Cardiac septum (tissue), 1 donor: Measurements from ENCODE around the gene MCC. TPM values are rescaled to one million over a fixed set of nuclear protein-coding genes. Genes with fewer than 3 reads are reported as not detected.
A peak's percentile ranks its signal among the peaks of the same experiment; 100 is the strongest.

Experiments used
- DNase-seq: peaks from one replicate; pipeline ENCODE4 v3.0.0-alpha.2; 2020; ENCODE audit warnings: low spot score
- intact Hi-C: fragments of 100-400 bp; cut with DNase I; formaldehyde crosslinking; loops from one replicate; pipeline ENCODE4 v1.14.0; 2022
- total RNA-seq: library from RNA; stranded (reverse); fragmentation: NEBNext Ultra II Directional; extraction: Animal tissue kit (Norgen Biotek cat#: 25700); gene quantifications from one replicate; pipeline ENCODE4 v1.2.1, GENCODE V29; 2021
- donor health status: DM: no; HTN: no; CAD: no.

The MCC gene
- total RNA-seq, 1 donor from 2014 or later = 17.7 TPM

DNA sequence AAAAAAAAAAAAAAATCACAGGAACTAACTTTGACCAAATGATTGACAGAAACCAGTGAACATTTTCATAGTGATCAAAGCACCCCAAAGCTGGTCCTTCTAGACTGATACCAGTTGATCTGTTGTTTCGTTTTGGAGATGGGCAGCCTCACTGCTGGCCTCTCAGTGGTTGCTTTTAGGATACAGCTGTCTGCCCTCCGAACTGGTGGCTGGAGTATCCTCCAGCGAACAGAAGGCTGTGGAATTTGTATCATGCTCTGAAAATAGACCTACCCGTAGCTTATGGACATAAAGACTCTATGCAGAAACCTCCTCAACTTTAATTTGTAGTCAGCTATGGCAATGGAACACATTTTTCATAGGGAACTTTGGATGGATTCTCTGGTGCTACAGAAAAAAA lies 462.7 kb downstream of the MCC start:
- intact Hi-C loops = no loop called here
- no peak for DNase-seq

DNA sequence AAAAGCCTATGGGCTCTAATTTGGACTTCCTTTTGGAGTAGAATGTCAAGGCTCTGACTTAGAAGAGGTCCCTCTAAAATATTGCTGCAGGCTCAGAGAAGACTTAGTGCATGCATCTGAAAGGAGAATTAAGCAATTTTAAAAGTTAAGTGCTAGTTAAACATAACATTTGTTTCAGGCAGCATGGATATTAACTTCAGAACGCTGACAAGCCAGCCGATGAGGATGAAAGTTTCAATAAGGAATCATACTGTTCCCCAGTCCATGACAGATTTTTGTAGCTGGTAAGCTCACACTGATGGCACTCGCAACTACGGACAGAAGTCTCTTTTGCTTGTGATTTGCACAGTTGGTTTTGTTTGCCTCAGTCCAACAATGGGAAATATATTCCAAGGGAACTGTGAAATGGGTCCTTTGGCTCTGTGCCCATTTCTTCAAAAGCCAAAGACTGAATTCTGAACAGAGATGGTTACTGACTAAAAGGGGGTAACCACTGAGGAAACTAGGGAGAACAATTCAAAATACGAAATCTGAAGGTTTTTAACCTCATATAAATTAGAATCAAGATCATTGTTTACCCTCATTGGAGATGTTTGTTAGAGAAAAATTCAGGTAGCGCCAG lies 464.1 kb downstream of the MCC start:
- DNase-seq = no peak
- intact Hi-C loops = no loop called here

DNA sequence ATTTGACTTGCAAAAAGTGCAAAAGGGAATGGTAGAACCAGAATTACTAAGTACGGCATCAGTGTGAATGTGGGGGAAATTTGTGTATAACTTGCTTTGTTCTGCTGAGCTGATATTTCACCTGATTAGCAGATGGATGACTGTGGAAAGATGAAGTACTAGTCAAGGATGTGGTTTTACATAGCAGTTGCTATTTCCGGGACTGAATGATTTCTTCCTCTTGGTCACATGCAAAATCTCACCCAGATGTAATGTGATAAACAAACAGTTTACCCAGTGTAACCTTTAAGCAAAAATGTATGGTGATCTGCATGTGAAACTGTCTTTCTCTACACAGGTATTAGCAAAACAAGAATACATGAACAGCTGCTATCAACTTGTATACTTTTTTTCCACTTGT lies 465.6 kb downstream of the MCC start:
- intact Hi-C loops = no loop called here
- DNase-seq = no peak

DNA sequence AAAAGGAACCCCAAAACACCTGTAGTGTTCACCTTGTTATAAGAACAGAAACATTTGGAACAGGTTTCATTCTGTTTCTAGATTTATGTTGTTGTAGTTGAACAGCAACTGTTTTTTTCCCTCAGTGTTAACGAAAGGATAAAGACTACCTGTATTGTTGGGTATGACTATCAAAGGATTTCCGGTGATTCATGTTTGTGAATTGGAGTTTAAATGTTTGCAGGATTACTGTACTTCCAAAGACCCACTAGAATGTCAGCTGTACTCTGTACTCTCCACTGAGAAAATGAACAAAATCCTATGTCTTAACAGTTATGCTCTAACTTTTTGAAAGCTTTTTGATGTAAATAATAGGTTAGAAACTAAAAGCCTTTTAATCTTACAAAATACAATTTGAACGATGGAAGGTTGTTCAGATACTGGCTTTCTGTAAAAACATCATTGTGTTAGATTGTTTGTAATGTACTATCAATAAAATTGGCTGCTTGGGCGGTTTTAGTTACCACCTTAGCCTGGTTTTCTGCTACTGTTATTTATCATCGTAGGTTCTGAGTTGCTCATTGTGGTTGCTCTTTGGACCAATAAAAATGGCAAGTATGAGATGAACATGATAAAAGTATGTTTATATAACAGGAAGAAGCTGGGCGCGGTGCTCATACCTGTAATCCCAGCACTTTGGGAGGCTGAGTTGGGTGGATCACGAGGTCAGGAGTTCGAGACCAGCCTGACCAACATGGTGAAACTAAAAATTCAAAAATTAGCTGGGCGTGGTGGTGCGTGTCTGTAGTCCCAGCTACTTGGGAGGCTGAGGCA lies 467.6 kb downstream of the MCC start:
- DNase-seq = no peak
- intact Hi-C loops = no loop called here

DNA sequence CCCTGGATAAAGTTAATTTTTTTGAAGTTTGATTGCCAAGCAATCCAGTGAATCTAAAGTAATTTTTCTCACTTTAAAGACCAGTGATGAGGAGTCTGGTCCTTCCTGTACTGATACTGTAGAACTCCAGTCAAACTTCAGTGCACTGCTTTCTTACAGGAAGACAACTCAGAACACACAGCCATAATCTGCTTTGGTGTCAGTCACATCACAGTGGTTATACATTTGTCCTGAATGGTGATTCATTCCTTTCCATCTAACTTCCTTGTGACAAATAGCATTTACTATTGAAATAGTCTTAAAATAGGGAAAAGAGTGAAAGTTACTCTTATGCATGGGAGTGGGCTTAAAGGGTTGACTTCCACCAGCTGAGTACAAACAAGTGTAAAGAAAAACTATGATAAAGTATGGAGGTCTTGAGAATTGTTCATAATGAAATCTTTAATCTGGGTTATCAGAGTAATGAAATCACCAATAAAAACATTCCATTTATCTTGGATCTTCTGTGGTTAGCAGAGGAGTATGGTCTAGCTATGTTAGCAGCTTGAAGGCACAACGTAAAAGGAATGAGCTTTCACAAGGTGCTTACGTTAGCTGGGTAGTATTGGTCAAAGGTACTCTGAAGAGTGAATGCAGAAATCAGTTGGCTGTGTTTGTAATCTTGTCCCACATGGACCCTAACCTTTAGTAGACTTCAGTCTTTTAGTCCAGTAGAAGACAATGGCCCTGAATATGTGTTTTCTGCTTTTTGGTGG lies 470.2 kb downstream of the MCC start:
- intact Hi-C loops = no loop called here
- no peak for DNase-seq

DNA sequence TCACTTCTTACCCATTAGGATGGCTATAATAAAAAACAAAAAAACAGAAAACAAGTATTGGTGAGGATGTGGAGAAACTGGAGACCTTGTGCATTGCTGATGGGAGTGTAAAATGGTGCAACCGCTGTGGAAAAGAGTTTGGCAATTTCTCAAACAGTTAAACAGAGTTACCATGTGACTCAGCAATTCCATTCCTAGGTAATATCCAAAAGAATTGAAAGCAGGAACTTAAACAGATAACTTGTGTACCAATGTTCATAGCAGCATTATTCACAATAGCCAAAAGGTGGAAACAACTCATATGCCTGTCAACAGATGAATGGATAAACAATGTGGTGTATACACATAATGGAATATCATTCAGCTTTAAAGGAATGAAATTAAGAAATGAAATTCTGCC lies 482.8 kb downstream of the MCC start:
- no peak for DNase-seq
- intact Hi-C loops = no loop called here

DNA sequence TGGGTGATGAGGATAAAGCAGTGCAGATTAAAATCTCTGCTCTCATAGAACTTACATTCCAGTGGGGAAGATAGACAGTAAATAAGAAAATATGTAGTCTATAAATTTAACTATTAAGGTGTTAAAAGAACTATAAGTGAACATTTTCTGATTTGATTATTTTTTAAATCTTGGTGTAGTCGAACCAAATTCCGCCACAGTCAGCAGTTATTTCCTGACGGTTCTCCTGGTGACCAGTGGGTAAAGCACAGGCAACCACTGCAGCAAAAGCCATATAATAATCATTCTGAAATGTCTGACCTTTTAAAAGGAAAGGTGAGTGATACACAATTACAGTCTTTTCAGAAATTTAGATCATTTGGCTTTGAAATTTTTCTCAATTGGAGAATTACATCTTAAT lies 484.5 kb downstream of the MCC start:
- DNase-seq = no peak
- intact Hi-C loops = no loop called here

DNA sequence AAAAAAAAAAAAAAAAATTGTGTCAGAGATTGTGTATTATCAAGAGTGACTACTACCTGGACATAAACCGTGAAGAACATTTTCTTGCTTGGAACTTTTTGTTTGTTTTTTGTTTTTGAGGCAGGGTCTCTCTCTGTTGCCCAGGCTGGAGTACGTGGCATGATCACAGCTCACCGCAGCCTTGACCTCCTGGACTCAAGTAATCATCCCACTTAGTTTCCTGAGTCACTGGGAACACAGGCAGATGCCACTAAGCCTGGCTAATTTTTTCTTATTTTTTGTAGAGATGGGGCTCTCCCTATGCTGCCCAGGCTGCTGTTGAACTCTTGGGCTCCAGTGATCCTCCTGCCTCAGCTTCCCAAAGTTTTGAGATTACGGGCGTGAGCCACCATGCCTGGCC lies 485.8 kb downstream of the MCC start:
- intact Hi-C loops = no loop called here
- no peak for DNase-seq

DNA sequence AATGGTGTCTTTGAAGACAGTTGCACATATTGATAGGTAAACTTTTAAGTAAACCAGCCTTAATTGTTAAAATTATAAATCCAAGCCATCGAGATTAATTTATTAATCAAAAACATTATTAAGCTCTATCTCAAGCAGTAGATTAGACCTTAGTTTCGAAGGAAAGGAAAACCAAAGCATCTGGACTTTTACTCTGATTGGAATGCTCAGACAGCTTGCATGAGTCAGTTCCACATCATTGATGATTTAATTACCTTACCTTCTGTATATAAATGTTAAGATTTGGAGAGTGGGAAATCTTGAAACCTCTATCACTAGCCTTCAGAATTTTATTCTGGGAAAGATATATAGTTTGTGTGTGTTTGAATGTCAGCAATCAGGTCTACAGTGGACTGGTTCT lies 487.8 kb downstream of the MCC start:
- no peak for DNase-seq
- intact Hi-C loops = no loop called here

DNA sequence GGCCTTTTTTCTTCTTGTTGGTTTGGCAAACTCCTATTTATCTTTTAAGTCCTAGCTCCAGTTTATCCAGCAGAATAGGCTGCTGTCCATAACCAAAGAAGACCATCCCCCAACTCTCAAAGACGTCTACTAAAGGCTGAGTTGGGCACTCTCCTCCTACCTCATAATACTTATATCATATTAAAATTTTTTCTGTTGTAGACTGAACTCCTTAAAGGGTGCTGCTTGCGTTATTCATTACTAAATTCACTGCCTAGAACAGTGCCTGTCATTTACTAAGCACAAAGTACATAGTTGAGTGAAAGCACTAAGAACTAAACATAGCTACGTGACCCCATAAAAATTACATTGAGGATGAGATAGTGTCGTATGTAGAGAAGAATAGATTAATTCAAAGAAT lies 490.0 kb downstream of the MCC start:
- no peak for DNase-seq
- intact Hi-C loops = loop anchor here (5.0 kb wide), 4 partner anchors 39 to 514 kb away; partner anchors contain the start of gene YTHDC2

DNA sequence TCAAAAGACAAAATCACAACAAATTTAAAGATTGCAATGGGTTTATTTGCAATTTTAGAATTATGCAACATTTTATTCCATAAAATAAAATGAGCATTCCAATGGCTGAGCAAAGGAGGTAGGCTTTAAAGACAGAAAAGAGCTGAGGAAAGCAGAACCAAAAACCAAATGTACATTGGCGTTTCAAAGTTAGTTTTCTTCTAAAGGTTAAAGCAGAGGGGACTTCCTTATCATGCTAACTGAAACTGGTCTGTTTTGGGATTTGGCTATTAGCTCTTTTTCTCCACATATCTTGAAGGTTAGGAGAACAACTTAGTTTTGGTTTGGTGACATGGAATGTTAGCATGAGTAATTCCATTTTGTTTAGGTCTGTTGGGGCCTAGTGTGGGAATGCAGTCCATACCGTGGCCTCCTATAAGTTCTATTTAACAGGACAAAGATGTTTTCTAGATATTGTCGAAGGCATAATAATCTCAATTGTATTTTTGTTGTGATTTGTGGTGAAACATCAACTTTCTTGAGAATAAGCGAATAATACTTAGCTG lies 491.4 kb downstream of the MCC start:
- intact Hi-C loops = loop anchor here (5.0 kb wide), 4 partner anchors 40 to 515 kb away; partner anchors contain the start of gene YTHDC2
- no peak for DNase-seq

DNA sequence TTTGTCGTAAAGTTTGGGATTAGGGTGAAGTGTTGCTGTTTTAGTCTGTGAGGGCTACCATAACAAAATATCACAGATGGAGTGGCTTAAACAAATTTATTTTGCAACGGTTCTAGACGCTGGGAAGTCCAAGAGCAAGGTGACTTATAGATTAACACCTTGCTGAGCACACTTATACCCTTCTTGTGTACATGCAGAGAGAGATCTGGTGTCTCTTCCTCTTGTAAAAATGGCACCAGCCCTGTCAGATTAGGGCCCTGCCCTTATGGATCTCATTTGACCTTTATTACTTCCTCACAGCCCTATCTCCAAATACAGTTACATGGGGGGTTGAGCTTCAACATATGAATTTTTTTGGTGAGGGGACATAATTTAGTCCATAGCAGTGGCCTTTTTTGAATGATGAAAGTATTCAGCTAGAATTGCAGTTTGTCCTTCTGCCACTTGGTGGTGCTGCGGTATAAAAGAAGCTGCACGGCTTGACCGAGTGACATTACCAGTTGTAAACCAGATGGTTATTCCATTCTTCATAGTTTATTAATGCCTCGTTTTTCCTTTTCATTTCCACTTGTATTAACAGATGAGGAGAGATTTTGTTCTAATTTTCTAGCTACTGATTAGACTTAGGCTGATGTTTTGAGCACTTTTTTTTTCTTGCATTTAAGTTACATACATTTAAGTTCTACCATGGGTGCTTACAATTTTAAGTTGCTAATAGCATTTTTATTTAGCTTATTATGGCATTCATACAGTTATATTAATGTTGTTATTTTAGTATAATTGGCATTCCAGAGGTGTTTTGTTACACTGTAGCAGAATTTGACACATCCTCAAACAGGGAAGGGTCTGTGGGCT lies 492.3 kb downstream of the MCC start:
- intact Hi-C loops = loop anchor here (2.0 to 5.0 kb wide), 5 partner anchors 41 to 611 kb away; partner anchors contain the start of gene YTHDC2

DNA sequence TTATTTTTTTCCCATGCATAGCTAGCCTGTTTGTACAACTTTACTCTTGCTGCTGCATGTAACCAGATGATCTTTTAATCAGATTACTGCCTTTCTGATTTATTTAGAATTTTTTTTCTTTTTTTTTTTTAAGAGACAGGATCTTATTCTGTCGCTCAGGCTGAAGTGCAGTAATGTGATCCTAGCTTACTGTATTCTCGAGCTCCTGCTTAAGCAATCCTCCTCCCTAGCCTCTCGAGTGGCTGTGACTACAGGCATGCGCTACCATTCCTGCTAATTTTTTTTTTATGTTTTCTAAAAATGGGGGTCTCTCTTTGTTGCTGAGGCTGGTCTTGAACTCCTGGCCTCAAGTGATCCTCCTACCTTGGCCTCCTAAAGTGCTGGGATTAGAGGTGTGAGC lies 502.0 kb downstream of the MCC start:
- intact Hi-C loops = no loop called here
- DNase-seq = no peak

More for the DNA sequence above, 492.3 kb downstream of the MCC start:
- peak; percentile 77 for DNase-seq

DNA sequence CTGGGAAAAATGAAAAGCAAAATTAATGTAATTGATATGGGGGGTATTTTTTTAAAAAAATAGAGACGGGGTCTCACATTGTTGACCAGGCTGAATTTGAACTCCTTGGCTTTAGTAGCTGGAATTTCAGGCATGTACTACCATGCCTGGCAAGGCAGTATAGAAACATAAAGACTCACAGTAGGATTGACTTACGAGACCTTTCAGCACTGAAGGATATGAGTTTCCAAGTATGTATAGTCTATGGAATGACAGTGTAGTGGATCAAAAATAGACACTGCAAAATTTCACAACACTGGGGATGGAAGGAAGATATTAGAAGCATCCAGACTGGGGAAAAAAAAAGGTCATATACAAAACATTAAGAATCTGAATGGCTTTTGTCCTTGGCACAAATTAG lies 504.9 kb downstream of the MCC start:
- intact Hi-C loops = no loop called here

DNA sequence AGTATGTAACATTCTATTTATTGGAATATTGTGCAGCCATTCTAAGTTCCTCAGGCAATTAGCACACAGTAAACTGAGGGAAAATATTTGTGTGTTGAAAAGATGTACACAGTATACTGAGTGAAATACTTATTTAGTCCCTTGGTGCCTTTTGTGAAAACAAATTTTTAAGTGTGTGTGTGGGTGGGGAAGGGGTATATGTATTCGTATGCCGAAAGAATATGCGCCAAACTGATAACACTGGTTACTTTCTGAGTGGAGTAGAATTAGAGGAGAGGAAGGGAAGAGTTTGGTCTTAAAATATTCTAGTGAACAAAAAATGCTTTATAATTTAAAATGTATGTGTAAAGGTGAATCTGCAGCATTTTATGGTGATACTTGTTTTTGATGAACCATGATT lies 508.5 kb downstream of the MCC start:
- DNase-seq = no peak
- intact Hi-C loops = no loop called here

More for the DNA sequence above, 504.9 kb downstream of the MCC start:
- DNase-seq = no peak

DNA sequence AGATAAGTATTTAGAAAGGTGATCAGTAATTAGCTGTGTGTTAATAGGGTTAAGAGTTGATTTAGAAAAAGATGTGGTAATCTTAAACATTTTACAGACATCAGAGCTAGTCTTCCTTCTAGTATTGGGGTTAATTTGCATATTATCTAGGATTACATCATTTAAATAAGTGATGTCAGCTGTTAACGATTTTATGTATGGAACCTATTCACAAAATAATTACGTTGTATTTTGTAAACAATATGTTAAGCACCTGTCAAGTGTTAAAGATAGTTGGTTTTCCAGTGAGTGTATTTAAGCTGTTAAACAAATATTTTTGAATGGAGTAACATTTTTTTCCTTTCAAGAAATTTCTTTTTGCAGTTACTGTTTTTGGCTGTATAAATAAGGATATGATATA lies 509.4 kb downstream of the MCC start:
- intact Hi-C loops = no loop called here
- DNase-seq = no peak

DNA sequence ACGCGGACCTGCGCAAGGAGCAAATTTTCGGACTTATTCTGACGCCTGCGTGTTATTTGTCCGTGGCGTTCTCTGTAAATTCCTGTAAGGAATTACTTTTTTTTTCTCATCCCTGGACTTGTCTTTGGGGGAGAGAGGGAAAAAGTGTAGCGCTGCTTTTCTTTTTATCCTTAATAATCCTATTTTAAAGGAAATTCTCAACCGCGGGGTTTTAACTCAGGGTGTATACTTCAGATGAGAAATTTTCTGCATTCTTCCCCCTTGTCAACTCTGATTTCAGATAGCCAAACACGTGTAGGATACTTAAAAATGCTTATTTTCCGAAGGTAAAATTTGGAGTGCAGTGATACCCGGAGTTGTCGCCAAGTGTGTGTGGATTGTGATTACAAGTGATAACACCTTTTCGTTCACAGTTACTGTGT lies 510.8 kb downstream of the MCC start:
- DNase-seq = no peak
- intact Hi-C loops = loop anchor here (1.0 kb wide), 1 partner anchor 56 kb away; no protein-coding TSS in a partner anchor

DNA sequence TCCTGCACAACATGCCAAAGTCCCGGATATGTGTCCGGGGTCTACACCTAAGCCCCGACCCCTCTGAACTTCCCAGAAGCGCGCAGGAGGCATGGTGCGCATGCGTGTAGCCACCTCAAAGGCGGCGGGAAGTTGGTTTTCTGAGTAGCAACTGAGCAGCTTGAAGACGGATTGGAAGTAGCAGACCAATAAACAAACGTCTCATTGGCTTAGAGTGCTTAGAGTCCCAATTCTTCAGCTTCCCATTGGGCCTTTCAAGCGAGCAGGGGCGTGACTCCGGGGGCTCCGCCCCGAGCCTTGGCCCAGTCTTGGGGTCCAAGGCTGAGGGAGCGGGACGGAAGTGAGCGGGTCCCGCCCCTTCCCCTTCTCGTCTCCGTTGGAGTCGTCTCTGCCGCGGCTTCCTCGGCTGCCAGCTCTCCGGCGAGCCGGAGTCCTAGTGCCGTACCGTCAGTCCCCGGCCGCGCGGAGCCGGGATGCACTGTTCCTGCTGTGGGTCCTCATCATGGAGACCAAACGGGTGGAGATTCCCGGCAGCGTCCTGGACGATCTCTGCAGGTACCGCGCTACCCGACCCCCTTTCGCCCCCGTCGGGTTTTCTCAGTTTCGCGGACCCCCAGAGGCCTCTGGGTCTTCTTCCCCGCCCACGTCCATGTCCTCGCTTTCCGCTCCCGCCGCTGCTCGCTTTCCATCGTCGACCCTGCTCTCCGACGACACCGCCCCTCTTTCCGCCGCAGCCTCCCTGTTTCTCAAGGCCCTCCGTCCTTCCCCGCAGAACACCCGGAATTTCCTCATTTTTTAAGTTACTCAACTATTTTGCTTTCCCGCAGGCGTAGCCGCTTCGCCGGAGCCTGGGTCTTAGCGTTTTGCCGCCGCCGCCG lies 511.6 kb downstream of the MCC start, which contains the start of gene DCP2:
TSS of gene DCP2 (plus strand) at position 367 of the 878 bp plus-strand sequence. CDS start at position 503, 136 bp downstream.
- intact Hi-C loops = loop anchor here (1.0 kb wide), 1 partner anchor 55 kb away; no protein-coding TSS in a partner anchor

More for the DNA sequence above, 511.6 kb downstream of the MCC start, which contains the start of gene DCP2:
- peak; percentile 97 for DNase-seq
